ENCODE measurements around the gene TP53AIP1.

The TP53AIP1 gene

GRCh38 chr11:128892866-128893565, 49.7 kb downstream of the TP53AIP1 start:
- in situ Hi-C loops (cut with MboI; ENCODE audit: low sequenced_read_pairs): no loop called here

GRCh38 chr11:128891913-128892398, 50.7 kb downstream of the TP53AIP1 start:
- in situ Hi-C loops (cut with MboI; ENCODE audit: low sequenced_read_pairs): no loop called here

- in situ Hi-C loops (cut with MboI; ENCODE audit: low sequenced_read_pairs): no loop called here
Observed at GRCh38 chr11:128890543-128891368, 51.9 kb downstream of the TP53AIP1 start, which contains the start of gene KCNJ5. TSS of gene KCNJ5 (plus strand) at chr11:128891356. CDS start at chr11:128911274, 19,918 bp downstream.

- in situ Hi-C loops (cut with MboI; ENCODE audit: low sequenced_read_pairs): no loop called here
Observed at GRCh38 chr11:128890216-128890542, 52.5 kb downstream of the TP53AIP1 start.

- in situ Hi-C loops (cut with MboI; ENCODE audit: low sequenced_read_pairs): no loop called here
Observed at GRCh38 chr11:128889657-128890213, 52.9 kb downstream of the TP53AIP1 start.

- in situ Hi-C loops (cut with MboI; ENCODE audit: low sequenced_read_pairs): no loop called here
Observed at GRCh38 chr11:128888034-128888985, 54.4 kb downstream of the TP53AIP1 start.

- in situ Hi-C loops (cut with MboI; ENCODE audit: low sequenced_read_pairs): no loop called here
Observed at GRCh38 chr11:128886406-128887124, 56.1 kb downstream of the TP53AIP1 start.
